ENCODE data around the gene LAD1.

DNA sequence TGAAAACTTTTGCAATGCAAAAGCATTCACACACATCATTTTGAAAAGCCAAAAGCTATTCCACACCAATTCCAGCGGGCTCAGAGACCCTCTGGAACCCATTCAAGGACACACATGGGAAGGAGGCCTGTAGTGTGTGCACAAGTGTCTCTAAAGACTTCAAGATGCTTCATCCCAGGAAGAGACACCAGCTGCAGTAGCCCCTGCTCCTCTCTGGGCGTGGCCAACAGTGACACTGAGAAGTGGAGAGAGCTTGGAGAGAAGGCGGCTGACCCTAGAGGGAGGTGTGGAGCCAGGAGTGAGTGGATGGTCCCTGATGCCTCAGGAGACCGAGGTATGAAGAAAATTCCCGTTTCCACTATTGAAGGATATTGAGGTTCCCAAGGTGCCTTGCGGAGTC, 37.3 kb upstream of the LAD1 start:
- TF ChIP-seq, protein P1, sequence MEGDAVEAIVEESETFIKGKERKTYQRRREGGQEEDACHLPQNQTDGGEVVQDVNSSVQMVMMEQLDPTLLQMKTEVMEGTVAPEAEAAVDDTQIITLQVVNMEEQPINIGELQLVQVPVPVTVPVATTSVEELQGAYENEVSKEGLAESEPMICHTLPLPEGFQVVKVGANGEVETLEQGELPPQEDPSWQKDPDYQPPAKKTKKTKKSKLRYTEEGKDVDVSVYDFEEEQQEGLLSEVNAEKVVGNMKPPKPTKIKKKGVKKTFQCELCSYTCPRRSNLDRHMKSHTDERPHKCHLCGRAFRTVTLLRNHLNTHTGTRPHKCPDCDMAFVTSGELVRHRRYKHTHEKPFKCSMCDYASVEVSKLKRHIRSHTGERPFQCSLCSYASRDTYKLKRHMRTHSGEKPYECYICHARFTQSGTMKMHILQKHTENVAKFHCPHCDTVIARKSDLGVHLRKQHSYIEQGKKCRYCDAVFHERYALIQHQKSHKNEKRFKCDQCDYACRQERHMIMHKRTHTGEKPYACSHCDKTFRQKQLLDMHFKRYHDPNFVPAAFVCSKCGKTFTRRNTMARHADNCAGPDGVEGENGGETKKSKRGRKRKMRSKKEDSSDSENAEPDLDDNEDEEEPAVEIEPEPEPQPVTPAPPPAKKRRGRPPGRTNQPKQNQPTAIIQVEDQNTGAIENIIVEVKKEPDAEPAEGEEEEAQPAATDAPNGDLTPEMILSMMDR (IDR thresholded peaks at IDR 0.05) = no peak
- TF ChIP-seq, protein P2, sequence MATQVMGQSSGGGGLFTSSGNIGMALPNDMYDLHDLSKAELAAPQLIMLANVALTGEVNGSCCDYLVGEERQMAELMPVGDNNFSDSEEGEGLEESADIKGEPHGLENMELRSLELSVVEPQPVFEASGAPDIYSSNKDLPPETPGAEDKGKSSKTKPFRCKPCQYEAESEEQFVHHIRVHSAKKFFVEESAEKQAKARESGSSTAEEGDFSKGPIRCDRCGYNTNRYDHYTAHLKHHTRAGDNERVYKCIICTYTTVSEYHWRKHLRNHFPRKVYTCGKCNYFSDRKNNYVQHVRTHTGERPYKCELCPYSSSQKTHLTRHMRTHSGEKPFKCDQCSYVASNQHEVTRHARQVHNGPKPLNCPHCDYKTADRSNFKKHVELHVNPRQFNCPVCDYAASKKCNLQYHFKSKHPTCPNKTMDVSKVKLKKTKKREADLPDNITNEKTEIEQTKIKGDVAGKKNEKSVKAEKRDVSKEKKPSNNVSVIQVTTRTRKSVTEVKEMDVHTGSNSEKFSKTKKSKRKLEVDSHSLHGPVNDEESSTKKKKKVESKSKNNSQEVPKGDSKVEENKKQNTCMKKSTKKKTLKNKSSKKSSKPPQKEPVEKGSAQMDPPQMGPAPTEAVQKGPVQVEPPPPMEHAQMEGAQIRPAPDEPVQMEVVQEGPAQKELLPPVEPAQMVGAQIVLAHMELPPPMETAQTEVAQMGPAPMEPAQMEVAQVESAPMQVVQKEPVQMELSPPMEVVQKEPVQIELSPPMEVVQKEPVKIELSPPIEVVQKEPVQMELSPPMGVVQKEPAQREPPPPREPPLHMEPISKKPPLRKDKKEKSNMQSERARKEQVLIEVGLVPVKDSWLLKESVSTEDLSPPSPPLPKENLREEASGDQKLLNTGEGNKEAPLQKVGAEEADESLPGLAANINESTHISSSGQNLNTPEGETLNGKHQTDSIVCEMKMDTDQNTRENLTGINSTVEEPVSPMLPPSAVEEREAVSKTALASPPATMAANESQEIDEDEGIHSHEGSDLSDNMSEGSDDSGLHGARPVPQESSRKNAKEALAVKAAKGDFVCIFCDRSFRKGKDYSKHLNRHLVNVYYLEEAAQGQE (IDR thresholded peaks at IDR 0.05; ENCODE audit: insufficient read depth in 1 of 2, low read depth in 2 of 2, low read length in 1 of 2) = no peak
- TF ChIP-seq POLR2AphosphoS5 (IDR thresholded peaks at IDR 0.05; ENCODE audit: low read depth, low read length) (no peak), SIN3A (IDR thresholded peaks at IDR 0.05; ENCODE audit: borderline replicate concordance, insufficient read depth, low read depth, low read length) (no peak)
